Measurements from ENCODE around the gene PITPNB.

The PITPNB gene

GRCh38 chr22:27873472-27873871 is 45.6 kb downstream of the PITPNB start:
- peaks cover 5% of the 10 kb centered on the region; the same call in 1 of the 2 replicates for H4K20me1 ChIP-seq (ENCODE audit: control insufficient read depth, insufficient read depth, low read depth, low read length)
- no peaks in the 10 kb centered on the region for H3K9me3 ChIP-seq (ENCODE audit: control insufficient read depth, insufficient read depth, low read length)
- H3F3A ChIP-seq (ENCODE audit: control insufficient read depth, insufficient read depth) = no peaks in the 10 kb centered on the region
- no peaks in the 10 kb centered on the region for H3K27me3 ChIP-seq (ENCODE audit: control insufficient read depth, low read length)
- peaks cover 38% of the 10 kb centered on the region for H3K79me2 ChIP-seq (ENCODE audit: control insufficient read depth, low read length)
- no peak overlapping the region for H3K27ac ChIP-seq (ENCODE audit: low read depth, low read length)
- no peak overlapping the region for H3K4me3 ChIP-seq (ENCODE audit: low read length)
- no peaks in the 10 kb centered on the region for H3K4me1 ChIP-seq (ENCODE audit: control insufficient read depth, low read length)
- H3K36me3 ChIP-seq (ENCODE audit: control insufficient read depth, low read length) = peaks cover 90% of the 10 kb centered on the region
- no peak overlapping the region for H3K4me2 ChIP-seq (ENCODE audit: low read length)
- TF ChIP-seq CTCF (IDR thresholded peaks at IDR 0.05; ENCODE audit: low read depth, low read length, poor library complexity, severe bottlenecking) = no peak
- TF ChIP-seq EZH2phosphoT487 (IDR thresholded peaks at IDR 0.05; ENCODE audit: borderline replicate concordance, low read length) = no peak
- no peaks in the 10 kb centered on the region for H3K9me2 ChIP-seq (replicated peaks; ENCODE audit: control insufficient read depth, low read length)

GRCh38 chr22:27872488-27872887 is 46.6 kb downstream of the PITPNB start:
- H3F3A ChIP-seq (ENCODE audit: control insufficient read depth, insufficient read depth) = no peaks in the 10 kb centered on the region
- H3K4me2 ChIP-seq (ENCODE audit: low read length) = no peak overlapping the region
- H3K79me2 ChIP-seq (ENCODE audit: control insufficient read depth, low read length) = peaks cover 30% of the 10 kb centered on the region
- TF ChIP-seq EZH2phosphoT487 (IDR thresholded peaks at IDR 0.05; ENCODE audit: borderline replicate concordance, low read length) (no peak), CTCF (IDR thresholded peaks at IDR 0.05; ENCODE audit: low read depth, low read length, poor library complexity, severe bottlenecking) (no peak)
- no peak overlapping the region for H3K27ac ChIP-seq (ENCODE audit: low read depth, low read length)
- H3K9me2 ChIP-seq (replicated peaks; ENCODE audit: control insufficient read depth, low read length) = no peaks in the 10 kb centered on the region
- H3K4me1 ChIP-seq (ENCODE audit: control insufficient read depth, low read length) = no peaks in the 10 kb centered on the region
- H3K9me3 ChIP-seq (ENCODE audit: control insufficient read depth, insufficient read depth, low read length) = no peaks in the 10 kb centered on the region
- peaks cover 89% of the 10 kb centered on the region for H3K36me3 ChIP-seq (ENCODE audit: control insufficient read depth, low read length)
- H4K20me1 ChIP-seq (ENCODE audit: control insufficient read depth, insufficient read depth, low read depth, low read length) = no peaks in the 10 kb centered on the region
- H3K27me3 ChIP-seq (ENCODE audit: control insufficient read depth, low read length) = no peaks in the 10 kb centered on the region
- H3K4me3 ChIP-seq (ENCODE audit: low read length) = no peak overlapping the region

GRCh38 chr22:27871306-27872014 is 47.6 kb downstream of the PITPNB start:
- Histone ChIP-seq H3K27ac (ENCODE audit: low read depth, low read length) (no peak overlapping the region), H3K4me2 (ENCODE audit: low read length) (no peak overlapping the region), H3K4me1 (ENCODE audit: control insufficient read depth, low read length) (no peaks in the 10 kb centered on the region), H3K27me3 (ENCODE audit: control insufficient read depth, low read length) (no peaks in the 10 kb centered on the region), H3K4me3 (ENCODE audit: low read length) (no peak overlapping the region), H3K9me2 (replicated peaks; ENCODE audit: control insufficient read depth, low read length) (no peaks in the 10 kb centered on the region), H3K9me3 (ENCODE audit: control insufficient read depth, insufficient read depth, low read length) (no peaks in the 10 kb centered on the region), H4K20me1 (ENCODE audit: control insufficient read depth, insufficient read depth, low read depth, low read length) (no peaks in the 10 kb centered on the region), H3K36me3 (ENCODE audit: control insufficient read depth, low read length) (peaks cover 89% of the 10 kb centered on the region), H3F3A (ENCODE audit: control insufficient read depth, insufficient read depth) (no peaks in the 10 kb centered on the region), H3K79me2 (ENCODE audit: control insufficient read depth, low read length) (peaks cover 23% of the 10 kb centered on the region)
- TF ChIP-seq EZH2phosphoT487 (IDR thresholded peaks at IDR 0.05; ENCODE audit: borderline replicate concordance, low read length) (no peak), CTCF (IDR thresholded peaks at IDR 0.05; ENCODE audit: low read depth, low read length, poor library complexity, severe bottlenecking) (no peak)
